ENCODE results near the gene MYO1B. TPM values are rescaled to one million over a fixed set of nuclear protein-coding genes. Genes with fewer than 3 reads are reported as not detected.

MYO1B gene
- total RNA-seq, 1 donor from 2014 or later: 81.6 TPM

- Mint-ChIP-seq H3K36me3 (no peaks in the 10 kb centered on the region), H3K4me3 (no peak overlapping the region), H3K27me3 (ENCODE audit: low read depth) (no peaks in the 10 kb centered on the region), H3K4me1 (peaks cover 12% of the 10 kb centered on the region), H3K27ac (no peak overlapping the region), H3K9me3 (no peaks in the 10 kb centered on the region)
- DNase-seq (ENCODE audit: low spot score in 2 of 2, unreplicated experiment in 2 of 2): no peak
- no peak for TF ChIP-seq CTCF (IDR thresholded peaks at IDR 0.05; ENCODE audit: unreplicated experiment)
These were observed 19.5 kb upstream of the MYO1B start for GRCh38 chr2:191225690-191226089.

GRCh38 chr2:191226196-191226595 is 19.0 kb upstream of the MYO1B start:
- TF ChIP-seq CTCF (IDR thresholded peaks at IDR 0.05; ENCODE audit: unreplicated experiment): no peak
- DNase-seq (ENCODE audit: low spot score in 2 of 2, unreplicated experiment in 2 of 2): no peak
- no peaks in the 10 kb centered on the region for H3K27me3 Mint-ChIP-seq (ENCODE audit: low read depth)
- H3K4me3 Mint-ChIP-seq: no peak overlapping the region
- H3K27ac Mint-ChIP-seq: peak overlapping the region; percentile 2
- peaks cover 12% of the 10 kb centered on the region for H3K4me1 Mint-ChIP-seq
- H3K36me3 Mint-ChIP-seq: no peaks in the 10 kb centered on the region
- no peaks in the 10 kb centered on the region for H3K9me3 Mint-ChIP-seq

GRCh38 chr2:191228333-191228732 is 16.9 kb upstream of the MYO1B start:
- Mint-ChIP-seq H3K36me3 (no peaks in the 10 kb centered on the region), H3K27ac (no peak overlapping the region), H3K9me3 (no peaks in the 10 kb centered on the region), H3K4me3 (no peak overlapping the region), H3K4me1 (peaks cover 27% of the 10 kb centered on the region), H3K27me3 (ENCODE audit: low read depth) (no peaks in the 10 kb centered on the region)
- DNase-seq (ENCODE audit: low spot score in 2 of 2, unreplicated experiment in 2 of 2): no peak
- TF ChIP-seq CTCF (IDR thresholded peaks at IDR 0.05; ENCODE audit: unreplicated experiment): no peak

- H3K4me3 Mint-ChIP-seq: no peak overlapping the region
- DNase-seq (ENCODE audit: low spot score in 2 of 2, unreplicated experiment in 2 of 2): no peak
- no peaks in the 10 kb centered on the region for H3K27me3 Mint-ChIP-seq (ENCODE audit: low read depth)
- H3K4me1 Mint-ChIP-seq: peaks cover 27% of the 10 kb centered on the region
- no peak overlapping the region for H3K27ac Mint-ChIP-seq
- no peak for TF ChIP-seq CTCF (IDR thresholded peaks at IDR 0.05; ENCODE audit: unreplicated experiment)
- H3K9me3 Mint-ChIP-seq: no peaks in the 10 kb centered on the region
- H3K36me3 Mint-ChIP-seq: no peaks in the 10 kb centered on the region
These were observed 16.3 kb upstream of the MYO1B start for GRCh38 chr2:191228861-191229260.

GRCh38 chr2:191230174-191230573 is 15.0 kb upstream of the MYO1B start:
- Mint-ChIP-seq H3K4me3 (no peak overlapping the region), H3K4me1 (peaks cover 35% of the 10 kb centered on the region), H3K27me3 (ENCODE audit: low read depth) (no peaks in the 10 kb centered on the region), H3K27ac (no peak overlapping the region), H3K36me3 (no peaks in the 10 kb centered on the region), H3K9me3 (no peaks in the 10 kb centered on the region)
- no peak for DNase-seq (ENCODE audit: low spot score in 2 of 2, unreplicated experiment in 2 of 2)
- no peak for TF ChIP-seq CTCF (IDR thresholded peaks at IDR 0.05; ENCODE audit: unreplicated experiment)

- H3K27ac Mint-ChIP-seq: peak overlapping the region; percentile 66
These were observed 13.2 kb upstream of the MYO1B start for GRCh38 chr2:191231995-191232394.

More at GRCh38 chr2:191231995-191232394, 13.2 kb upstream of the MYO1B start:
- no peak overlapping the region for H3K4me3 Mint-ChIP-seq
- no peak for DNase-seq (ENCODE audit: low spot score in 2 of 2, unreplicated experiment in 2 of 2)
- peaks cover 24% of the 10 kb centered on the region for H3K4me1 Mint-ChIP-seq
- TF ChIP-seq CTCF (IDR thresholded peaks at IDR 0.05; ENCODE audit: unreplicated experiment): no peak
- H3K9me3 Mint-ChIP-seq: no peaks in the 10 kb centered on the region
- H3K27me3 Mint-ChIP-seq (ENCODE audit: low read depth): no peaks in the 10 kb centered on the region
- H3K36me3 Mint-ChIP-seq: no peaks in the 10 kb centered on the region

Data from mesothelial cell of epicardium (in vitro differentiated cells).